ENCODE data around the gene LARGE1. TPM values are rescaled to one million over a fixed set of nuclear protein-coding genes. Genes with fewer than 3 reads are reported as not detected.

Gene LARGE1
- total RNA-seq, 2 donors from 2014 or later, result 12.5 to 21.1 TPM

GRCh38 chr22:33605666-33606065 is 314.6 kb downstream of the LARGE1 start:
- intact Hi-C loops (cut with DNase I), result no loop called here
- DNase-seq, result peak in 2 of 4 donors; percentile 27 to 30
- no peaks in the 10 kb centered on the region for H3K27me3 ChIP-seq

GRCh38 chr22:33605221-33605620 is 315.1 kb downstream of the LARGE1 start:
- 88 to 89% methylated on average over 6 of the region's 6 CpGs for WGBS, 2 donors
- H3K9me3 ChIP-seq, result no peaks in the 10 kb centered on the region
- no peaks in the 10 kb centered on the region for H3K36me3 ChIP-seq (replicated peaks in 1 of 2; ENCODE audit: insufficient read depth in 1 of 2, low read depth in 2 of 2)
- TF ChIP-seq, protein P1, sequence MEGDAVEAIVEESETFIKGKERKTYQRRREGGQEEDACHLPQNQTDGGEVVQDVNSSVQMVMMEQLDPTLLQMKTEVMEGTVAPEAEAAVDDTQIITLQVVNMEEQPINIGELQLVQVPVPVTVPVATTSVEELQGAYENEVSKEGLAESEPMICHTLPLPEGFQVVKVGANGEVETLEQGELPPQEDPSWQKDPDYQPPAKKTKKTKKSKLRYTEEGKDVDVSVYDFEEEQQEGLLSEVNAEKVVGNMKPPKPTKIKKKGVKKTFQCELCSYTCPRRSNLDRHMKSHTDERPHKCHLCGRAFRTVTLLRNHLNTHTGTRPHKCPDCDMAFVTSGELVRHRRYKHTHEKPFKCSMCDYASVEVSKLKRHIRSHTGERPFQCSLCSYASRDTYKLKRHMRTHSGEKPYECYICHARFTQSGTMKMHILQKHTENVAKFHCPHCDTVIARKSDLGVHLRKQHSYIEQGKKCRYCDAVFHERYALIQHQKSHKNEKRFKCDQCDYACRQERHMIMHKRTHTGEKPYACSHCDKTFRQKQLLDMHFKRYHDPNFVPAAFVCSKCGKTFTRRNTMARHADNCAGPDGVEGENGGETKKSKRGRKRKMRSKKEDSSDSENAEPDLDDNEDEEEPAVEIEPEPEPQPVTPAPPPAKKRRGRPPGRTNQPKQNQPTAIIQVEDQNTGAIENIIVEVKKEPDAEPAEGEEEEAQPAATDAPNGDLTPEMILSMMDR (IDR thresholded peaks at IDR 0.05), result no peak
- TF ChIP-seq POLR2A (IDR thresholded peaks at IDR 0.05), result no peak
- no peaks in the 10 kb centered on the region for H3K27me3 ChIP-seq
- no peak for DNase-seq
- intact Hi-C loops (cut with DNase I), result no loop called here
- no peak overlapping the region for H3K4me3 ChIP-seq
- no peak overlapping the region for H3K27ac ChIP-seq
- H3K4me1 ChIP-seq, result no peaks in the 10 kb centered on the region
- ATAC-seq, result no peak

More at GRCh38 chr22:33605666-33606065, 314.6 kb downstream of the LARGE1 start:
- whole genome bisulfite sequencing, 2 donors, result 55 to 67% methylated on average over 11 of the region's 11 CpGs
- no peak for ATAC-seq
- no peaks in the 10 kb centered on the region for H3K36me3 ChIP-seq (replicated peaks in 1 of 2; ENCODE audit: insufficient read depth in 1 of 2, low read depth in 2 of 2)
- TF ChIP-seq, protein P1 (IDR thresholded peaks at IDR 0.05), result no peak
- no peak for TF ChIP-seq POLR2A (IDR thresholded peaks at IDR 0.05)
- H3K4me1 ChIP-seq, result no peaks in the 10 kb centered on the region
- no peak overlapping the region for H3K27ac ChIP-seq
- H3K4me3 ChIP-seq, result no peak overlapping the region
- no peaks in the 10 kb centered on the region for H3K9me3 ChIP-seq

DNA sequence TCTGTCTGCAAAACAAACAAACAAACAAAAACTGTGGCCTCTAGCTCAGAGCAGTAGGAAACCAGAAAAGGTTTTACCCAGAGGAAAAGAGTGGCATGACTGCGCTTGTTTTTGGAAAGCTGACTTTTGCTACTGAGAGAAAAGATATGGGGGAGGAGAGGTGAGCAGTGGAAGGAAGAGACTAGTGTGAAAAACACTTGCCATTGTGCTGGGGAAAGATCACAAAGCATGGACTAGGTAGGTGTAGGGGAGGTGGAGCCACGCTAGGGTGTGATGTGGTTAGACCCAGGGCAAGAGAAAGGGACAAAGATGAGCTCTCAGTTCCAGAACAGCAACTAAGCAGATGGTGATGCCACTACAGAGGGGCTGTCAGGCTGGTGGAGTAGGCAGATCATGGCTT is 319.2 kb downstream of the LARGE1 start:
- Histone ChIP-seq H3K9me3 (no peaks in the 10 kb centered on the region), H3K27ac (no peak overlapping the region), H3K4me3 (no peak overlapping the region), H3K27me3 (no peaks in the 10 kb centered on the region), H3K4me1 (no peaks in the 10 kb centered on the region), H3K36me3 (replicated peaks in 1 of 2; ENCODE audit: insufficient read depth in 1 of 2, low read depth in 2 of 2) (no peaks in the 10 kb centered on the region)
- 91 to 93% methylated on average over 2 of the region's 2 CpGs for WGBS, 2 donors
- ATAC-seq (no peak), DNase-seq (no peak)
- no peak for TF ChIP-seq POLR2A (IDR thresholded peaks at IDR 0.05)
- TF ChIP-seq, protein P1 (IDR thresholded peaks at IDR 0.05), result no peak
- intact Hi-C loops (cut with DNase I), result no loop called here

DNA sequence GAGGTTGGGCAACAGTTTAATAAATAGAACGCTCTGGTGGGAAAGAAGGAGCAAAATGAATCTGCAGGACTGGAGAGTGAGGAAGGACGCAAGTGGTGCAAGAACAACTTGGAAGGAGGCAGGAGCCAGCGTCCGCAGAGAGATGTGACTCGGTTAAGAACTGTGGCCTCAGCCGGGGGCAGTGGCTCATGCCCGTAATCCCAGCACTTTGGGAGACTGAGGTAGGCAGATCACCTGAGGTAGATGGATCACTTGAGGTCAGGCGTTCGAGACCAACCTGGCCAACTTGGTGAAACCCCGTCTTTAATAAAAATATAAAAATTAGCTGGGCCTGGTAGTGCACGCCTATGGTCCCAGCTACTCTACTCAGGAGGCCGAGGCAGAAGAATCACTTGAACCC is 319.7 kb downstream of the LARGE1 start:
- ATAC-seq (no peak), DNase-seq (no peak)
- H3K9me3 ChIP-seq, result no peaks in the 10 kb centered on the region
- H3K36me3 ChIP-seq (replicated peaks in 1 of 2; ENCODE audit: insufficient read depth in 1 of 2, low read depth in 2 of 2), result no peaks in the 10 kb centered on the region
- H3K27me3 ChIP-seq, result no peaks in the 10 kb centered on the region
- intact Hi-C loops (cut with DNase I), result no loop called here
- no peak for TF ChIP-seq POLR2A (IDR thresholded peaks at IDR 0.05)
- TF ChIP-seq, protein P1 (IDR thresholded peaks at IDR 0.05), result no peak
- 96% methylated on average over 12 of the region's 12 CpGs for WGBS, 2 donors
- no peak overlapping the region for H3K27ac ChIP-seq
- no peak overlapping the region for H3K4me3 ChIP-seq
- no peaks in the 10 kb centered on the region for H3K4me1 ChIP-seq

DNA sequence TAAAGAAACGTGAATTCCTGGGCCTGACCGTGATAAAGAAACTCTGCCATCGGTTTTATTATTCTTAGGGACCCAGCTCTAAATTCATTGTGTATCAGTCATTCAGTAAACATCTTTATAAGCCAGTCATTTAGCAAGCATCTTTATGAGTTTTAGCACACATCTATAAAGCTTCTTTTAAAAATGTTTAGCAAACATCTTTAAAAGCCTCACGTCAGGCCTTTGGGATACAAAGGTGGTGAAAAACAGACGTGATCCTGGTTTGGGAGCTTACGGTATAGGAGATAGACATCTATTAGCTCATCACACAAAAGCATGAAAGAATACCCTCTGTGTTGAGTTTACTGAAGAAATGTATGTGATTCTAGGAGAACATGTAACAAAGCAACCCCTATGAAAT is 320.2 kb downstream of the LARGE1 start:
- DNase-seq (no peak), ATAC-seq (no peak)
- WGBS, 2 donors, result 84 to 90% methylated on average over 6 of the region's 6 CpGs
- Histone ChIP-seq H3K27ac (no peak overlapping the region), H3K4me1 (no peaks in the 10 kb centered on the region), H3K4me3 (no peak overlapping the region), H3K9me3 (no peaks in the 10 kb centered on the region), H3K27me3 (no peaks in the 10 kb centered on the region), H3K36me3 (replicated peaks in 1 of 2; ENCODE audit: insufficient read depth in 1 of 2, low read depth in 2 of 2) (no peaks in the 10 kb centered on the region)
- intact Hi-C loops (cut with DNase I), result no loop called here
- TF ChIP-seq, protein P1 (IDR thresholded peaks at IDR 0.05), result no peak
- no peak for TF ChIP-seq POLR2A (IDR thresholded peaks at IDR 0.05)

All from body of pancreas (tissue), 4 donors.